Adrenal gland (tissue), 12 donors: ENCODE results near the gene ANKRD11. TPM values are rescaled to one million over a fixed set of nuclear protein-coding genes. Genes with fewer than 3 reads are reported as not detected.

Source experiments
- DNase-seq, 7 donors: peaks; one replicate each; pipeline ENCODE4 v3.0.0-alpha.2; 2019 to 2020
- H3K27ac ChIP-seq, 5 donors: fragments of 200-600 bp; sonication (generic) in 4 of 5; 1 replicate in 3 of 5; 2 replicates in 2 of 5; pipeline versions ENCODE4 v1.5.1 to v1.8.0; 2016 to 2020; ENCODE audit warnings: mild to moderate bottlenecking in 1 of 5
- H3K27me3 ChIP-seq: fragments of 200-600 bp; 2 replicates; pipeline ENCODE4 v1.8.0; 2021
- H3K36me3 ChIP-seq, 2 donors: fragments of 200-600 bp; replicated peaks in 1 of 2; 1 replicate in 1 of 2; 2 replicates in 1 of 2; pipeline versions ENCODE4 v1.5.1 to v1.8.0; 2018 to 2022
- H3K4me1 ChIP-seq, 2 donors: fragments of 200-600 bp; replicated peaks in 1 of 2; 1 replicate in 1 of 2; 2 replicates in 1 of 2; pipeline versions ENCODE4 v1.5.1 to v1.8.0; 2018 to 2021
- H3K4me3 ChIP-seq, 4 donors: fragments of 200-600 bp; sonication (generic) in 3 of 4; one replicate each; pipeline ENCODE4 v1.5.1; 2016 to 2018
- H3K9me3 ChIP-seq, 3 donors: fragments of 200-600 bp; sonication (generic) in 1 of 3; replicated peaks in 1 of 3; 1 replicate in 2 of 3; 2 replicates in 1 of 3; pipeline versions ENCODE4 v1.5.1 to v1.8.0; 2016 to 2021
- CTCF ChIP-seq, 6 experiments: fragments of 450-650 bp in 4 of 6; fragments of 200-600 bp in 2 of 6; sonication (generic) in 1 of 6; IDR thresholded peaks; 1 replicate in 5 of 6; 2 replicates in 1 of 6; pipeline versions ENCODE4 v1.5.1 to v1.8.0; 2016 to 2021; ENCODE audit warnings: antibody characterized with exemption in 6 of 6, mild to moderate bottlenecking in 2 of 6, moderate library complexity in 1 of 6
- POLR2A ChIP-seq, 2 donors: fragments of 450-650 bp; IDR thresholded peaks; one replicate each; pipeline ENCODE4 v1.6.1; 2017; ENCODE audit warnings: antibody characterized with exemption in 2 of 2, mild to moderate bottlenecking in 2 of 2, moderate library complexity in 1 of 2
- WGBS, 4 donors: extraction: QIAGEN DNeasy Blood & Tissue Kit in 2 of 4; methylation state at CpG; one replicate each; pipeline versions ENCODE4 v1.1.5 to v1.1.7; 2013 to 2017; 5-methylcytosine and 5-hydroxymethylcytosine counted together
- intact Hi-C, 2 donors: fragments of 100-400 bp; cut with DNase I; formaldehyde crosslinking; loops; one replicate each; pipeline versions ENCODE4 v1.14.1 to v1.15.0; 2022 to 2023
- polyA plus RNA-seq, 3 donors: library from polyadenylated mRNA; stranded (reverse); fragments of 200-250 nt in 2 of 3; fragments of 350-450 nt in 1 of 3; fragmentation: Illumina TruSeq in 1 of 3; extraction: RNeasy Lipid Tissue Mini Kit (QIAGEN cat#74804) in 1 of 3; gene quantifications; one replicate each; pipeline ENCODE4 v1.2.3, GENCODE V29; 2013 to 2014
- total RNA-seq, 9 donors: library from RNA; depleted of rRNA in 4 of 9; stranded (reverse); fragments of >200 nt in 4 of 9; fragments of 120-200 nt in 1 of 9; fragmentation: NEBNext Ultra II Directional in 1 of 9; extraction: Animal tissue kit (Norgen Biotek cat#: 25700) in 1 of 9; gene quantifications; one replicate each; pipeline versions ENCODE4 v1.1.0 to v1.2.4, GENCODE V29; 2013 to 2023
- donor health status: healthy with polysubstance abuse.
- donor health status: Bipolar disorder and iron deficiency.
- donor health status: DM: yes; HTN: yes; CAD: no.
- donor health status: DM: no; HTN: no; CAD: no.
- donor health status: DM: no; HTN: no; CAD: no.
- donor health status: DM: yes; HTN: yes; CAD: no.

ANKRD11 gene
- total and polyA plus RNA-seq, 12 donors = 29.7 to 127 (median 80.1) TPM

GRCh38 chr16:89295071-89295900, 195.1 kb downstream of the ANKRD11 start:
- DNase-seq = no peak
- no peak for TF ChIP-seq POLR2A (IDR thresholded peaks at IDR 0.05)
- no peak for TF ChIP-seq CTCF (IDR thresholded peaks at IDR 0.05)
- H3K27me3 ChIP-seq = no peaks in the 10 kb centered on the region
- no peaks in the 10 kb centered on the region for H3K9me3 ChIP-seq
- intact Hi-C loops = no loop called here
- no peak overlapping the region for H3K4me3 ChIP-seq
- H3K27ac ChIP-seq = no peak overlapping the region
- WGBS, 4 donors = 90 to 95% (median 93%) methylated on average over 10 to 24 of the region's 24 CpGs
- peaks cover 0 to 7% of the 10 kb centered on the region in 2 donors for H3K36me3 ChIP-seq
- peaks cover 0 to 2% of the 10 kb centered on the region in 2 donors for H3K4me1 ChIP-seq

- no peak overlapping the region for H3K27ac ChIP-seq
- H3K4me1 ChIP-seq = no peaks in the 10 kb centered on the region
- no peaks in the 10 kb centered on the region for H3K27me3 ChIP-seq
- intact Hi-C loops = loop anchor here in 1 of 2 donors (5.0 kb wide), 1 partner anchor 52 kb away; no protein-coding TSS in a partner anchor
- no peaks in the 10 kb centered on the region for H3K9me3 ChIP-seq
- no peak overlapping the region for H3K4me3 ChIP-seq
- peaks cover 0 to 7% of the 10 kb centered on the region in 2 donors for H3K36me3 ChIP-seq
- TF ChIP-seq CTCF (IDR thresholded peaks at IDR 0.05) (no peak), POLR2A (IDR thresholded peaks at IDR 0.05) (no peak)
- no peak for DNase-seq
- WGBS, 4 donors = 74 to 86% (median 84%) methylated on average over 3 to 13 of the region's 13 CpGs
Observed at GRCh38 chr16:89294486-89294885, 195.9 kb downstream of the ANKRD11 start.

GRCh38 chr16:89293276-89294143, 196.9 kb downstream of the ANKRD11 start:
- no peaks in the 10 kb centered on the region for H3K4me1 ChIP-seq
- WGBS, 4 donors = 85 to 89% (median 88%) methylated on average over 27 to 28 of the region's 28 CpGs
- DNase-seq = no peak
- TF ChIP-seq POLR2A (IDR thresholded peaks at IDR 0.05) = no peak
- no peak for TF ChIP-seq CTCF (IDR thresholded peaks at IDR 0.05)
- H3K4me3 ChIP-seq = no peak overlapping the region
- intact Hi-C loops = loop anchor here in 1 of 2 donors (5.0 kb wide), 1 partner anchor 51 kb away; no protein-coding TSS in a partner anchor
- no peaks in the 10 kb centered on the region for H3K9me3 ChIP-seq
- H3K27ac ChIP-seq = no peak overlapping the region
- no peaks in the 10 kb centered on the region for H3K27me3 ChIP-seq
- peaks cover 0 to 10% of the 10 kb centered on the region in 2 donors for H3K36me3 ChIP-seq
